H1 (cell line): ENCODE data around the gene RASGRP3. TPM values are rescaled to one million over a fixed set of nuclear protein-coding genes. Genes with fewer than 3 reads are reported as not detected.

Experiments
- CTCF ChIA-PET: fragments of 300-600 bp; sonication (Branson Sonifier 250); formaldehyde crosslinking; loops from one replicate; lab custom pipeline; 2021; ENCODE audit not compliant: partially characterized antibody; lab: Charles Lee
- POLR2A ChIA-PET: fragments of 300-600 bp; sonication (Branson Sonifier 250); formaldehyde crosslinking; loops from one replicate; lab custom pipeline; 2021; ENCODE audit warnings: inconsistent platforms; ENCODE audit not compliant: partially characterized antibody; lab: Charles Lee
- DNase-seq, 2 experiments: peaks; one replicate each; pipeline versions ENCODE4 v3.0.0 to v3.0.0-alpha.2; 2010 to 2022; ENCODE audit warnings: low spot score in 2 of 2, low read depth in 1 of 2, mixed read lengths in 1 of 2
- FAIRE-seq: peaks from 2 replicates; lab custom pipeline; 2011; peaks lifted over from hg19 to GRCh38; lab: Jason Lieb, UNC
- H2AFZ ChIP-seq: 2 replicates; pipeline ENCODE4 v1.8.1; 2012; ENCODE audit warnings: low read length, inconsistent platforms
- H2AK5ac ChIP-seq: 2 replicates; pipeline ENCODE4 v1.6.1; 2013; ENCODE audit warnings: low read depth, low read length
- H2BK120ac ChIP-seq: replicated peaks from 2 replicates; pipeline ENCODE3; 2013; ENCODE audit warnings: low read depth, low read length, inconsistent platforms
- H2BK12ac ChIP-seq: 2 replicates; pipeline ENCODE4 v1.6.1; 2013; ENCODE audit warnings: low read depth, low read length
- H2BK15ac ChIP-seq: 2 replicates; pipeline ENCODE4 v1.6.1; 2013; ENCODE audit warnings: low read length
- H2BK20ac ChIP-seq: 2 replicates; pipeline ENCODE4 v1.6.1; 2013; ENCODE audit warnings: low read length
- H2BK5ac ChIP-seq: 2 replicates; pipeline ENCODE4 v1.6.1; 2013; ENCODE audit warnings: low read depth, low read length
- H3K14ac ChIP-seq: 2 replicates; pipeline ENCODE4 v1.6.1; 2013; ENCODE audit warnings: inconsistent platforms; ENCODE audit not compliant: insufficient read length
- H3K18ac ChIP-seq: 2 replicates; pipeline ENCODE4 v1.6.1; 2013; ENCODE audit warnings: low read length; ENCODE audit errors: extremely low read depth
- H3K23ac ChIP-seq: 2 replicates; pipeline ENCODE4 v1.6.1; 2013; ENCODE audit warnings: inconsistent platforms; ENCODE audit not compliant: insufficient read length
- H3K23me2 ChIP-seq: 2 replicates; pipeline ENCODE4 v1.6.1; 2013; ENCODE audit warnings: low read depth, low read length
- H3K27ac ChIP-seq: 2 replicates; pipeline ENCODE4 v1.6.1; 2011; ENCODE audit warnings: low read depth, low read length, inconsistent platforms
- H3K27me3 ChIP-seq, 4 experiments: replicated peaks in 1 of 4; 1 replicate in 1 of 4; 2 replicates in 3 of 4; pipeline versions ENCODE4 v1.6.1 to v1.8.1; 2011 to 2013; ENCODE audit warnings: low read length in 3 of 4, mild to moderate bottlenecking in 3 of 4, inconsistent platforms in 2 of 4, mixed read lengths in 2 of 4, moderate library complexity in 1 of 4; ENCODE audit not compliant: control insufficient read depth in 3 of 4, insufficient read depth in 3 of 4; ENCODE audit errors: extremely low read depth in 1 of 4
- H3K36me3 ChIP-seq, 4 experiments: 2 replicates each; pipeline versions ENCODE4 v1.6.1 to v1.8.1; 2011 to 2013; ENCODE audit warnings: mild to moderate bottlenecking in 4 of 4, low read length in 3 of 4, moderate library complexity in 2 of 4, control low read depth in 1 of 4, inconsistent platforms in 1 of 4; ENCODE audit not compliant: insufficient read depth in 4 of 4, control insufficient read depth in 2 of 4
- H3K4ac ChIP-seq: replicated peaks from 2 replicates; pipeline ENCODE3; 2013; ENCODE audit warnings: low read length, low read depth, mixed read lengths, inconsistent platforms; ENCODE audit not compliant: insufficient read length
- H3K4me1 ChIP-seq, 4 experiments: replicated peaks in 1 of 4; 1 replicate in 1 of 4; 2 replicates in 3 of 4; pipeline versions ENCODE4 v1.6.1 to v1.8.1; 2011 to 2013; ENCODE audit warnings: low read length in 3 of 4, inconsistent platforms in 2 of 4, mixed read lengths in 1 of 4; ENCODE audit not compliant: insufficient read depth in 4 of 4, control insufficient read depth in 3 of 4
- H3K4me2 ChIP-seq, 2 experiments: 2 replicates each; pipeline versions ENCODE4 v1.6.1 to v1.8.1; 2011 to 2013; ENCODE audit warnings: low read depth in 2 of 2, low read length in 2 of 2, control low read depth in 1 of 2, inconsistent platforms in 1 of 2, mild to moderate bottlenecking in 1 of 2; ENCODE audit not compliant: insufficient read depth in 1 of 2
- H3K4me3 ChIP-seq, 4 experiments: fragments of 200-600, 300-600 bp in 1 of 4; sonication (generic), shearing (Covaris generic), sonication (Bioruptor Twin) in 1 of 4; 2 replicates each; pipeline versions ENCODE4 v1.5.1 to v1.8.1; 2011 to 2016; ENCODE audit warnings: low read length in 4 of 4, low read depth in 3 of 4, control low read depth in 2 of 4, inconsistent platforms in 2 of 4, mild to moderate bottlenecking in 2 of 4, mixed read lengths in 1 of 4, moderate library complexity in 1 of 4; ENCODE audit not compliant: insufficient read depth in 2 of 4; ENCODE audit errors: extremely low read depth in 1 of 4
- H3K56ac ChIP-seq: replicated peaks from 2 replicates; pipeline ENCODE3; 2013; ENCODE audit warnings: low read depth, mild to moderate bottlenecking, mixed read lengths, low read length, inconsistent platforms; ENCODE audit not compliant: insufficient read length
- H3K79me1 ChIP-seq: 2 replicates; pipeline ENCODE4 v1.6.1; 2013; ENCODE audit warnings: low read depth, low read length, control low read depth
- H3K79me2 ChIP-seq, 2 experiments: 2 replicates each; pipeline versions ENCODE4 v1.6.1 to v1.8.1; 2012 to 2013; ENCODE audit warnings: low read length in 2 of 2, mild to moderate bottlenecking in 2 of 2, inconsistent platforms in 1 of 2; ENCODE audit not compliant: insufficient read depth in 2 of 2, control insufficient read depth in 1 of 2
- H3K9ac ChIP-seq, 4 experiments: replicated peaks in 1 of 4; 1 replicate in 1 of 4; 2 replicates in 3 of 4; pipeline versions ENCODE4 v1.6.1 to v1.8.1; 2011 to 2013; ENCODE audit warnings: low read depth in 3 of 4, low read length in 3 of 4, control low read depth in 2 of 4, mild to moderate bottlenecking in 2 of 4, moderate library complexity in 2 of 4, inconsistent platforms in 1 of 4; ENCODE audit errors: extremely low read depth in 1 of 4
- H3K9me3 ChIP-seq, 2 experiments: 2 replicates each; pipeline versions ENCODE4 v1.6.1 to v1.8.1; 2012 to 2013; ENCODE audit warnings: mild to moderate bottlenecking in 2 of 2, moderate library complexity in 2 of 2, control low read depth in 1 of 2, inconsistent platforms in 1 of 2, low read depth in 1 of 2, low read length in 1 of 2, mixed read lengths in 1 of 2; ENCODE audit not compliant: insufficient read depth in 2 of 2
- H4K20me1 ChIP-seq, 2 experiments: replicated peaks in 1 of 2; 2 replicates each; pipeline versions ENCODE3 to v1.8.1; 2011 to 2013; ENCODE audit warnings: inconsistent platforms in 2 of 2, low read length in 2 of 2, mild to moderate bottlenecking in 1 of 2; ENCODE audit not compliant: insufficient read depth in 2 of 2, control insufficient read depth in 1 of 2
- H4K5ac ChIP-seq: 2 replicates; pipeline ENCODE4 v1.6.1; 2013; ENCODE audit warnings: low read length, low read depth, mixed read lengths, inconsistent platforms; ENCODE audit not compliant: insufficient read length
- H4K8ac ChIP-seq: 2 replicates; pipeline ENCODE4 v1.8.0; 2013; ENCODE audit warnings: mild to moderate bottlenecking, moderate library complexity, low read length, inconsistent platforms; ENCODE audit not compliant: insufficient read depth; ENCODE audit errors: extremely low read depth
- H4K91ac ChIP-seq: replicated peaks from 2 replicates; pipeline ENCODE3; 2013; ENCODE audit warnings: low read length, mixed read lengths, inconsistent platforms; ENCODE audit not compliant: insufficient read length
- BACH1 ChIP-seq: IDR thresholded peaks from 2 replicates; pipeline ENCODE4 v1.6.1; 2012; ENCODE audit warnings: low read length, improper control_type of control experiment
- CREB1 ChIP-seq: IDR thresholded peaks from 2 replicates; pipeline ENCODE4 v1.6.1; 2012; ENCODE audit warnings: inconsistent platforms
- CTBP2 ChIP-seq: IDR thresholded peaks from 2 replicates; pipeline ENCODE4 v1.7.0; 2011; ENCODE audit warnings: borderline replicate concordance, mild to moderate bottlenecking, moderate library complexity, mixed read lengths, low read length; ENCODE audit not compliant: insufficient read depth, insufficient read length
- FOSL1 ChIP-seq: IDR thresholded peaks from 2 replicates; pipeline ENCODE4 v1.6.1; 2011; ENCODE audit warnings: mild to moderate bottlenecking, low read depth, low read length, moderate library complexity; ENCODE audit not compliant: insufficient read depth
- HDAC6 ChIP-seq: IDR thresholded peaks from one replicate; pipeline ENCODE4 v1.7.1; 2012; ENCODE audit warnings: low read depth, mild to moderate bottlenecking, inconsistent platforms, low read length, moderate library complexity
- JUND ChIP-seq: IDR thresholded peaks from 2 replicates; pipeline ENCODE4 v1.6.1; 2011; ENCODE audit warnings: mild to moderate bottlenecking, improper control_type of control experiment, low read length
- MAFK ChIP-seq: IDR thresholded peaks from 2 replicates; pipeline ENCODE4 v1.6.1; 2012; ENCODE audit warnings: low read depth, mild to moderate bottlenecking, improper control_type of control experiment, low read length
- PHF8 ChIP-seq: fragments of 200-600 bp; sonication (generic); conservative IDR thresholded peaks from 2 replicates; pipeline ENCODE4 v1.7.1; 2012; ENCODE audit warnings: low read depth, mild to moderate bottlenecking, inconsistent platforms, low read length, moderate library complexity
- SAP30 ChIP-seq: fragments of 300-600 bp; sonication (generic); IDR thresholded peaks from 2 replicates; pipeline ENCODE4 v1.7.1; 2012; ENCODE audit warnings: low read length, moderate library complexity, mild to moderate bottlenecking, inconsistent platforms; ENCODE audit not compliant: insufficient read depth, insufficient replicate concordance
- SIN3A ChIP-seq, 2 experiments: IDR thresholded peaks in 1 of 2; conservative IDR thresholded peaks in 1 of 2; 2 replicates each; pipeline ENCODE4 v1.6.1; 2011 to 2012; ENCODE audit warnings: low read length in 2 of 2, improper control_type of control experiment in 1 of 2, low read depth in 1 of 2, mild to moderate bottlenecking in 1 of 2
- SIX5 ChIP-seq: IDR thresholded peaks from 2 replicates; pipeline ENCODE4 v1.6.1; 2011; ENCODE audit warnings: mild to moderate bottlenecking, low read depth, low read length
- TAF1 ChIP-seq: IDR thresholded peaks from 2 replicates; pipeline ENCODE4 v1.6.1; 2011; ENCODE audit warnings: mild to moderate bottlenecking, low read depth, low read length
- TAF7 ChIP-seq: optimal IDR thresholded peaks from 2 replicates; pipeline ENCODE3; 2011; ENCODE audit warnings: low read depth, mild to moderate bottlenecking, inconsistent platforms, low read length, moderate library complexity, borderline replicate concordance
- TEAD4 ChIP-seq: IDR thresholded peaks from 2 replicates; pipeline ENCODE4 v1.6.1; 2012; ENCODE audit warnings: low read depth, low read length, inconsistent platforms, mixed read lengths
- YY1 ChIP-seq: IDR thresholded peaks from 2 replicates; pipeline ENCODE4 v1.6.1; 2011; ENCODE audit warnings: low read depth, mild to moderate bottlenecking, low read length
- WGBS, 2 experiments: shearing (Covaris generic) in 1 of 2; methylation state at CpG; one replicate each; pipeline versions ENCODE4 v1.1.6 to v1.1.7; 2013 to 2015; ENCODE audit warnings: low lambda C conversion rate in 2 of 2, mixed read lengths in 2 of 2, inconsistent platforms in 1 of 2, low coverage in 1 of 2, missing lambda C conversion rate in 1 of 2; ENCODE audit not compliant: insufficient replicate concordance in 2 of 2, insufficient coverage in 1 of 2, insufficient read length in 1 of 2; ENCODE audit errors: extremely low coverage in 1 of 2, missing lambda C conversion rate in 1 of 2; 5-methylcytosine and 5-hydroxymethylcytosine counted together
- polyA plus RNA-seq, 7 experiments: library from polyadenylated mRNA; depleted of rRNA in 3 of 7; stranded (reverse) in 5 of 7; unstranded in 2 of 7; fragments of >200 nt in 5 of 7; fragments of 200-250 nt in 2 of 7; gene quantifications; 1 replicate in 5 of 7; 2 replicates in 1 of 7; 4 replicates in 1 of 7; pipeline versions ENCODE4 v1.2.1 to v1.2.3, GENCODE V29; 2011 to 2013; ENCODE audit warnings: missing spikeins in 2 of 7, mixed read lengths in 2 of 7
- total RNA-seq: library from RNA; stranded (reverse); fragmentation: NEBNext Ultra II Directional; extraction: Animal tissue kit (Norgen Biotek cat#: 25700); gene quantifications from 2 replicates; pipeline ENCODE4 v1.2.1, GENCODE V29; 2021

Gene RASGRP3
- total and polyA plus RNA-seq, 2 of the 8 experiments (the other 6 are each of a cell fraction or from before 2014, with no cell fraction given): 0.06 TPM; not detected in 1

DNA sequence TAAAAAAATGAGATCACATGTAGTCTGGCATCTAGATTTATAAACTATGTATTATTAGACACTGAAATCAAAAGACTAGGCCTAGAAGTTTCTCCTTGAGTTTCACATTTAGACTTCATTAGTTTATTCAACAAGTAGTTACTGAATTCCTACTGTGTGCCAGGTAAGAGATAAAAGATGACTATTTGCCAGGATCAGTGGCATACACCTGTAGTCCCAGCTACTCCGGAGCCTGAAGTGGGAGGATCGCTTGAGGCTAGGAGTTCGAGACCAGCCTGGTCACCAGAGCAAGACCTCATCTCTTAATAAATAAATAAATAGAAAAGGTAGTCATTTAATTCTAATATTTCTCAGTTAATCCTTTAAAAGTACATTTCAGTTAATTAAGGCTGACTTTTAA lies 120.6 kb downstream of the RASGRP3 start:
- no peak overlapping the region for H3K4me3 ChIP-seq
- H4K8ac ChIP-seq: no peak overlapping the region
- no peak overlapping the region for H3K56ac ChIP-seq
- H3K27me3 ChIP-seq: no peaks in the 10 kb centered on the region
- no peak for FAIRE-seq
- H4K5ac ChIP-seq: no peak overlapping the region
- ChIA-PET POLR2A (no interaction called here), CTCF (no interaction called here)
- H2BK20ac ChIP-seq: no peak overlapping the region
- H3K14ac ChIP-seq: no peak overlapping the region
- H3K36me3 ChIP-seq: peaks cover 0 to 30% (median 17%) of the 10 kb centered on the region in 4 experiments; a peak in 5 of 8 replicates
- H2BK5ac ChIP-seq: no peak overlapping the region
- H2BK15ac ChIP-seq: no peak overlapping the region
- H3K79me2 ChIP-seq: peaks cover 0 to 52% of the 10 kb centered on the region in 2 experiments; a peak in 2 of 4 replicates
- no peaks in the 10 kb centered on the region for H3K9me3 ChIP-seq
- no peak overlapping the region for H3K18ac ChIP-seq
- H3K4me2 ChIP-seq: no peak overlapping the region; a peak in 1 of 4 replicates
- H2BK120ac ChIP-seq: no peak overlapping the region
- H3K4me1 ChIP-seq: peaks cover 0 to 7% (median 1%) of the 10 kb centered on the region in 4 experiments; a peak in 5 of 7 replicates
- no peak for DNase-seq
- no peak overlapping the region for H2AK5ac ChIP-seq
- H3K27ac ChIP-seq: no peak overlapping the region
- H3K79me1 ChIP-seq: peaks cover 2% of the 10 kb centered on the region; the same call in 1 of the 2 replicates
- no peak overlapping the region for H3K9ac ChIP-seq
- H3K23me2 ChIP-seq: peaks cover 10% of the 10 kb centered on the region
- no peak overlapping the region for H4K91ac ChIP-seq
- H2BK12ac ChIP-seq: no peak overlapping the region
- TF ChIP-seq TAF7 (no peak), CTBP2 (no peak), BACH1 (no peak), TEAD4 (no peak), MAFK (no peak), HDAC6 (no peak), SIX5 (no peak), PHF8 (no peak), JUND (no peak), SIN3A (conservative IDR thresholded peaks at IDR 0.05 in 1 of 2, IDR thresholded peaks at IDR 0.05 in 1 of 2; ENCODE audit: low read depth in 1 of 2, low read length in 2 of 2) (no peak), CREB1 (no peak), TAF1 (no peak), YY1 (no peak), SAP30 (no peak), FOSL1 (no peak)
- H3K4ac ChIP-seq: no peak overlapping the region
- H4K20me1 ChIP-seq: no peaks in the 10 kb centered on the region
- H3K23ac ChIP-seq: no peak overlapping the region
- WGBS, 2 experiments: 90% methylated on average over 3 of the region's 3 CpGs; no CpG with 5 or more reads in 1 of the 2 experiments
- no peak overlapping the region for H2AFZ ChIP-seq
